Left lung (tissue), 10 donors: ENCODE results near the gene GTPBP2. TPM values are rescaled to one million over a fixed set of nuclear protein-coding genes. Genes with fewer than 3 reads are reported as not detected.

ENCODE experiments used
- ATAC-seq: fragments of 200-7000 bp; cut with Tn5 transposase; one replicate; pipeline ENCODE4 v1.9.1; 2020; ENCODE audit warnings: moderate library complexity
- DNase-seq, 4 donors: peaks; one replicate each; pipeline ENCODE4 v3.0.0-alpha.2; 2013 to 2020
- H3K27ac ChIP-seq, 2 donors: fragments of 200-600 bp; sonication (generic) in 1 of 2; one replicate each; pipeline versions ENCODE4 v1.5.0 to v1.8.0; 2020 to 2021
- H3K27me3 ChIP-seq, 2 donors: fragments of 200-600 bp; sonication (generic) in 1 of 2; one replicate each; pipeline versions ENCODE4 v1.5.0 to v1.8.0; 2020 to 2021
- H3K36me3 ChIP-seq, 2 donors: fragments of 200-600 bp; sonication (generic) in 1 of 2; one replicate each; pipeline versions ENCODE4 v1.5.0 to v1.8.0; 2020 to 2021
- H3K4me1 ChIP-seq, 2 donors: fragments of 200-600 bp; one replicate each; pipeline ENCODE4 v1.8.0; 2021
- H3K4me3 ChIP-seq, 2 donors: fragments of 200-600 bp; sonication (generic) in 1 of 2; one replicate each; pipeline versions ENCODE4 v1.5.0 to v1.8.0; 2020 to 2021; ENCODE audit warnings: mild to moderate bottlenecking in 1 of 2
- H3K9me3 ChIP-seq, 2 donors: fragments of 200-600 bp; sonication (generic) in 1 of 2; one replicate each; pipeline versions ENCODE4 v1.5.0 to v1.8.0; 2020 to 2021
- CTCF ChIP-seq, 2 donors: fragments of 200-600 bp; sonication (generic) in 1 of 2; IDR thresholded peaks; one replicate each; pipeline versions ENCODE4 v1.5.0 to v1.8.0; 2021; ENCODE audit warnings: antibody characterized with exemption in 2 of 2
- intact Hi-C, 2 donors: fragments of 100-400 bp; cut with DNase I; formaldehyde crosslinking; loops; one replicate each; pipeline versions ENCODE4 v1.11.2 to v1.14.2; 2022
- polyA plus RNA-seq, 6 donors: library from polyadenylated mRNA; unstranded; fragments of 120-200 nt; gene quantifications; one replicate each; pipeline ENCODE4 v1.2.1, GENCODE V29; 2013; ENCODE audit not compliant: insufficient read length in 6 of 6
- total RNA-seq, 2 donors: library from RNA; stranded (reverse); fragmentation: NEBNext Ultra II Directional; extraction: Animal tissue kit (Norgen Biotek cat#: 25700); gene quantifications; one replicate each; pipeline ENCODE4 v1.2.1, GENCODE V29; 2021
- donor health status: DM: no; HTN: yes; CAD: no.
- donor health status: DM: no; HTN: no; CAD: no.

Gene GTPBP2
- total and polyA plus RNA-seq, 8 donors: 58.6 to 74.8 (median 70.7) TPM

GRCh38 chr6:43588194-43588593 is 40.9 kb downstream of the GTPBP2 start:
- peaks cover 0 to 89% of the 10 kb centered on the region in 2 donors for H3K36me3 ChIP-seq
- ATAC-seq: no peak
- intact Hi-C loops: no loop called here

GRCh38 chr6:43584892-43585570 is 44.0 kb downstream of the GTPBP2 start:
- Histone ChIP-seq H3K27ac (no peak overlapping the region), H3K27me3 (no peaks in the 10 kb centered on the region), H3K9me3 (no peaks in the 10 kb centered on the region), H3K4me1 (no peaks in the 10 kb centered on the region), H3K36me3 (peaks cover 0 to 73% of the 10 kb centered on the region in 2 donors), H3K4me3 (no peak overlapping the region)
- TF ChIP-seq CTCF (IDR thresholded peaks at IDR 0.05): no peak
- DNase-seq (no peak), ATAC-seq (no peak)
- intact Hi-C loops: no loop called here

More at GRCh38 chr6:43588194-43588593, 40.9 kb downstream of the GTPBP2 start:
- Histone ChIP-seq H3K4me3 (no peak overlapping the region), H3K27ac (no peak overlapping the region), H3K9me3 (no peaks in the 10 kb centered on the region), H3K27me3 (no peaks in the 10 kb centered on the region), H3K4me1 (no peaks in the 10 kb centered on the region)
- no peak for TF ChIP-seq CTCF (IDR thresholded peaks at IDR 0.05)
- no peak for DNase-seq

- Histone ChIP-seq H3K27me3 (no peaks in the 10 kb centered on the region), H3K4me1 (peaks cover 10 to 11% of the 10 kb centered on the region in 2 donors), H3K36me3 (peaks cover 0 to 54% of the 10 kb centered on the region in 2 donors), H3K27ac (no peak overlapping the region), H3K4me3 (no peak overlapping the region), H3K9me3 (no peaks in the 10 kb centered on the region)
- no peak for DNase-seq
- no peak for TF ChIP-seq CTCF (IDR thresholded peaks at IDR 0.05)
- intact Hi-C loops: no loop called here
- ATAC-seq: no peak
These were observed 46.2 kb downstream of the GTPBP2 start for GRCh38 chr6:43582911-43583310.

GRCh38 chr6:43579171-43579570 is 49.9 kb downstream of the GTPBP2 start:
- H3K4me3 ChIP-seq: no peak overlapping the region
- H3K9me3 ChIP-seq: no peaks in the 10 kb centered on the region
- H3K27ac ChIP-seq: no peak overlapping the region
- ATAC-seq (no peak), DNase-seq (no peak)
- intact Hi-C loops: no loop called here
- no peak for TF ChIP-seq CTCF (IDR thresholded peaks at IDR 0.05)
- H3K4me1 ChIP-seq: peaks cover 20 to 30% of the 10 kb centered on the region in 2 donors
- no peaks in the 10 kb centered on the region for H3K27me3 ChIP-seq
- H3K36me3 ChIP-seq: peaks cover 0 to 19% of the 10 kb centered on the region in 2 donors

GRCh38 chr6:43578748-43579147 is 50.3 kb downstream of the GTPBP2 start:
- intact Hi-C loops: no loop called here
- no peak overlapping the region for H3K4me3 ChIP-seq
- H3K36me3 ChIP-seq: peaks cover 0 to 15% of the 10 kb centered on the region in 2 donors
- no peaks in the 10 kb centered on the region for H3K27me3 ChIP-seq
- no peak for TF ChIP-seq CTCF (IDR thresholded peaks at IDR 0.05)
- H3K4me1 ChIP-seq: peaks cover 22 to 31% of the 10 kb centered on the region in 2 donors
- DNase-seq (no peak), ATAC-seq (no peak)
- H3K27ac ChIP-seq: no peak overlapping the region
- no peaks in the 10 kb centered on the region for H3K9me3 ChIP-seq
